HCT116 (cell line): ENCODE measurements around the gene CKM. TPM values are rescaled to one million over a fixed set of nuclear protein-coding genes. Genes with fewer than 3 reads are reported as not detected.

Experiments used
- ATAC-seq: fragments of 200-7000 bp; cut with Tn5 transposase; 2 replicates; pipeline ENCODE4 v1.9.1; 2020; ENCODE audit warnings: mild to moderate bottlenecking, moderate library complexity
- BruUV-seq: library from RNA; stranded (reverse); fragments of 400-500 nt; replicated peaks from 2 replicates; lab custom pipeline; 2021; lab: Mats Ljungman, UMichigan
- CTCF ChIA-PET: fragments of 300-600 bp; sonication (Branson Sonifier 250); formaldehyde crosslinking; loops from one replicate; lab custom pipeline; 2021; ENCODE audit warnings: antibody characterized with exemption; lab: Charles Lee
- POLR2A ChIA-PET: fragments of 300-600, 350-600 bp; sonication (Branson Sonifier 250); formaldehyde crosslinking; loops from one replicate; lab custom pipeline; 2021; ENCODE audit warnings: antibody characterized with exemption; lab: Charles Lee
- RAD21 ChIA-PET, 2 experiments: fragments of 300-600 bp; sonication (Branson Sonifier 250); formaldehyde crosslinking; loops; one replicate each; lab custom pipeline; 2023; ENCODE audit warnings: low total read pairs in 2 of 2; ENCODE audit not compliant: uncharacterized antibody in 2 of 2, unreplicated experiment in 2 of 2, low non-redundant PET in 1 of 2; lab: Charles Lee
- DNase-seq: peaks from one replicate; pipeline ENCODE4 v3.0.0-alpha.2; 2010; ENCODE audit warnings: low read depth, low spot score
- H2AFZ ChIP-seq: fragments of 200-600 bp; shearing (Covaris generic), sonication (generic); 2 replicates; pipeline ENCODE4 v1.6.1; 2017; ENCODE audit warnings: low read depth, mixed run types, mixed read lengths, antibody characterized with exemption, low read length; ENCODE audit not compliant: poor library complexity, severe bottlenecking
- H3K27ac ChIP-seq: 2 replicates; pipeline ENCODE4 v1.5.1; 2012; ENCODE audit warnings: low read depth, low read length
- H3K27me3 ChIP-seq: fragments of 200-600 bp; sonication (generic); 2 replicates; pipeline ENCODE4 v1.6.1; 2016; ENCODE audit warnings: mixed run types, low read length, mixed read lengths; ENCODE audit not compliant: insufficient read depth
- H3K36me3 ChIP-seq, 2 experiments: fragments of 200-500 bp in 1 of 2; fragments of 200-600 bp in 1 of 2; sonication (Bioruptor generic) in 1 of 2; sonication (generic) in 1 of 2; 2 replicates each; pipeline versions ENCODE4 v1.5.1 to v1.6.1; 2014 to 2016; ENCODE audit warnings: low read length in 2 of 2, inconsistent platforms in 1 of 2, mixed read lengths in 1 of 2, mixed run types in 1 of 2; ENCODE audit not compliant: insufficient read depth in 2 of 2, control insufficient read depth in 1 of 2
- H3K4me1 ChIP-seq, 2 experiments: fragments of 200-600 bp in 1 of 2; sonication (generic) in 1 of 2; 2 replicates each; pipeline versions ENCODE4 v1.5.1 to v1.6.1; 2012 to 2017; ENCODE audit warnings: low read length in 2 of 2, inconsistent platforms in 1 of 2, mild to moderate bottlenecking in 1 of 2, mixed read lengths in 1 of 2, mixed run types in 1 of 2, moderate library complexity in 1 of 2; ENCODE audit not compliant: insufficient read depth in 2 of 2, control insufficient read depth in 1 of 2
- H3K4me2 ChIP-seq: fragments of 200-600 bp; sonication (generic); 2 replicates; pipeline ENCODE4 v1.6.1; 2017; ENCODE audit warnings: mixed run types, low read length, mixed read lengths
- H3K4me3 ChIP-seq, 2 experiments: fragments of 200-600 bp in 1 of 2; sonication (generic) in 1 of 2; replicated peaks in 1 of 2; 2 replicates each; pipeline ENCODE4 v1.5.1; 2011 to 2016; ENCODE audit warnings: low read length in 2 of 2, control low read depth in 1 of 2, low read depth in 1 of 2, mild to moderate bottlenecking in 1 of 2, mixed read lengths in 1 of 2, mixed run types in 1 of 2
- H3K79me2 ChIP-seq: fragments of 200-600 bp; sonication (generic); 2 replicates; pipeline ENCODE4 v1.6.1; 2017; ENCODE audit warnings: mild to moderate bottlenecking, mixed run types, low read length, moderate library complexity, mixed read lengths; ENCODE audit not compliant: insufficient read depth
- H3K9ac ChIP-seq: fragments of 200-600 bp; sonication (generic); 2 replicates; pipeline ENCODE4 v1.6.1; 2016; ENCODE audit warnings: low read length, mixed read lengths
- H3K9me2 ChIP-seq: fragments of 200-600 bp; sonication (generic), shearing (Covaris generic); 2 replicates; pipeline ENCODE4 v1.6.1; 2017; ENCODE audit warnings: mixed run types, mild to moderate bottlenecking, moderate library complexity; ENCODE audit not compliant: insufficient read depth
- H3K9me3 ChIP-seq, 2 experiments: fragments of 200-500 bp in 1 of 2; fragments of 200-600 bp in 1 of 2; sonication (Bioruptor generic) in 1 of 2; sonication (generic) in 1 of 2; 2 replicates each; pipeline ENCODE4 v1.6.1; 2014 to 2017; ENCODE audit warnings: low read length in 2 of 2, mixed read lengths in 2 of 2, inconsistent platforms in 1 of 2, low read depth in 1 of 2, mild to moderate bottlenecking in 1 of 2, mixed run types in 1 of 2, moderate library complexity in 1 of 2; ENCODE audit not compliant: control insufficient read depth in 1 of 2, insufficient read depth in 1 of 2
- H4K20me1 ChIP-seq: fragments of 200-600 bp; sonication (generic), shearing (Covaris generic); 2 replicates; pipeline ENCODE4 v1.6.1; 2017; ENCODE audit warnings: mixed run types, mild to moderate bottlenecking, moderate library complexity; ENCODE audit not compliant: insufficient read depth
- ELF1 ChIP-seq: IDR thresholded peaks from 2 replicates; pipeline ENCODE4 v1.6.1; 2012; ENCODE audit warnings: low read depth, borderline replicate concordance
- EZH2phosphoT487 ChIP-seq: fragments of 200-600 bp; IDR thresholded peaks from 2 replicates; pipeline ENCODE4 v1.6.1; 2018; ENCODE audit warnings: antibody characterized with exemption, borderline replicate concordance
- SP1 ChIP-seq: IDR thresholded peaks from 2 replicates; pipeline ENCODE4 v1.6.1; 2012; ENCODE audit warnings: low read depth
- ZFX ChIP-seq: fragments of 450-650 bp; IDR thresholded peaks from 2 replicates; pipeline ENCODE4 v1.6.1; 2017
- intact Hi-C: fragments of 100-400 bp; cut with micrococcal nuclease; formaldehyde crosslinking; loops from 2 replicates; pipeline ENCODE4 v1.10.0; 2022
- total RNA-seq: library from RNA; stranded (reverse); gene quantifications from one replicate; pipeline ENCODE4 v1.2.1, GENCODE V29; 2021; ENCODE audit not compliant: unreplicated experiment

The CKM gene
- total RNA-seq, 1 experiment from 2014 or later, result not detected

- Histone ChIP-seq H3K4me2 (no peak overlapping the region), H2AFZ (no peak overlapping the region), H3K4me3 (no peak overlapping the region), H3K36me3 (peaks cover 0 to 3% of the 10 kb centered on the region in 2 experiments; a peak in 2 of 4 replicates), H3K9me3 (no peaks in the 10 kb centered on the region), H3K27ac (no peak overlapping the region), H3K27me3 (no peaks in the 10 kb centered on the region), H3K79me2 (no peaks in the 10 kb centered on the region), H3K4me1 (no peaks in the 10 kb centered on the region), H3K9me2 (no peaks in the 10 kb centered on the region), H3K9ac (no peak overlapping the region), H4K20me1 (no peaks in the 10 kb centered on the region)
- no TSS peak for BruUV-seq
- POLR2A ChIA-PET, result no interaction called here
- intact Hi-C loops, result no loop called here
- DNase-seq, result no peak
- ATAC-seq, result no peak
- no peak for TF ChIP-seq ELF1
- CTCF ChIA-PET, result no interaction called here
- RAD21 ChIA-PET, result no interaction called here
These were observed 46.4 kb downstream of the CKM start for GRCh38 chr19:45276284-45276687.

- no peak for TF ChIP-seq SP1
- TF ChIP-seq EZH2phosphoT487, result no peak
- no peak for TF ChIP-seq ZFX
- H3K9ac ChIP-seq, result no peak overlapping the region
- intact Hi-C loops, result no loop called here
- no peaks in the 10 kb centered on the region for H3K9me3 ChIP-seq
- peaks cover 0 to 3% of the 10 kb centered on the region in 2 experiments; a peak in 2 of 4 replicates for H3K36me3 ChIP-seq
- no peak overlapping the region for H3K4me3 ChIP-seq
- H3K27me3 ChIP-seq, result no peaks in the 10 kb centered on the region
- H3K9me2 ChIP-seq, result no peaks in the 10 kb centered on the region
- no peak overlapping the region for H3K27ac ChIP-seq
- DNase-seq (no peak), ATAC-seq (no peak)
- H3K79me2 ChIP-seq, result no peaks in the 10 kb centered on the region
- ChIA-PET RAD21 (no interaction called here), POLR2A (interaction anchor here (0.7 kb wide), 1 partner anchor 79 kb away, joined by 3 read pairs; no protein-coding TSS in a partner anchor), CTCF (no interaction called here)
- BruUV-seq, result no TSS peak
- H4K20me1 ChIP-seq, result no peaks in the 10 kb centered on the region
- H2AFZ ChIP-seq, result no peak overlapping the region
- H3K4me2 ChIP-seq, result no peak overlapping the region
- no peaks in the 10 kb centered on the region for H3K4me1 ChIP-seq
These were observed 47.2 kb downstream of the CKM start for GRCh38 chr19:45275370-45275971.
